Testis (tissue), 2 donors: ENCODE data around the gene DHRS2.

ENCODE experiments used
- CTCF ChIP-seq, 3 experiments: fragments of 450-650 bp in 2 of 3; fragments of 200-600 bp in 1 of 3; sonication (generic) in 1 of 3; IDR thresholded peaks; one replicate each; pipeline ENCODE4 v1.5.1; 2016 to 2019; ENCODE audit warnings: antibody characterized with exemption in 3 of 3, mild to moderate bottlenecking in 2 of 3, moderate library complexity in 1 of 3
- POLR2A ChIP-seq: fragments of 450-650 bp; IDR thresholded peaks from one replicate; pipeline ENCODE4 v1.6.1; 2017; ENCODE audit warnings: antibody characterized with exemption, mild to moderate bottlenecking, moderate library complexity

GRCh38 chr14:23622990-23623389, 13.2 kb upstream of the DHRS2 start:
- TF ChIP-seq CTCF (IDR thresholded peaks at IDR 0.05) (no peak), POLR2A (no peak)
